SU-DHL-6 (cell line): ENCODE data around the gene HECTD1.

Experiments used
- CTCF ChIP-seq: fragments of 200-600 bp; sonication (generic); IDR thresholded peaks from one replicate; pipeline ENCODE4 v1.5.1; 2017; ENCODE audit warnings: antibody characterized with exemption, mild to moderate bottlenecking, low read length, moderate library complexity; ENCODE audit not compliant: insufficient read depth, poor library complexity, severe bottlenecking
- EZH2phosphoT487 ChIP-seq: fragments of 200-600 bp; sonication (generic), shearing (Covaris generic); conservative IDR thresholded peaks from 2 replicates; pipeline ENCODE4 v1.6.1; 2018; ENCODE audit warnings: mild to moderate bottlenecking, antibody characterized with exemption, low read length, moderate library complexity, mixed read lengths

- TF ChIP-seq CTCF (no peak), EZH2phosphoT487 (no peak)
Measured at GRCh38 chr14:31122098-31122611, 85.4 kb downstream of the HECTD1 start.
